H9 (cell line): ENCODE measurements around the gene DDI1. TPM values are rescaled to one million over a fixed set of nuclear protein-coding genes. Genes with fewer than 3 reads are reported as not detected.

ENCODE experiments used
- DNase-seq: peaks from one replicate; pipeline ENCODE4 v3.0.0-alpha.2; 2017
- H2AFZ ChIP-seq: one replicate; pipeline ENCODE4 v1.6.1; 2013; ENCODE audit warnings: mild to moderate bottlenecking, low read length, control low read depth, moderate library complexity
- H2AK5ac ChIP-seq: 2 replicates; pipeline ENCODE4 v1.6.1; 2013; ENCODE audit warnings: low read length, control low read depth, mixed read lengths; ENCODE audit not compliant: insufficient read length
- H2BK120ac ChIP-seq: one replicate; pipeline ENCODE4 v1.6.1; 2013; ENCODE audit warnings: low read depth, mild to moderate bottlenecking, low read length, control low read depth, inconsistent platforms; ENCODE audit not compliant: poor library complexity, severe bottlenecking
- H2BK12ac ChIP-seq: 2 replicates; pipeline ENCODE4 v1.6.1; 2013; ENCODE audit warnings: low read length, control low read depth, mixed read lengths, low read depth; ENCODE audit not compliant: insufficient read length
- H2BK15ac ChIP-seq: 2 replicates; pipeline ENCODE4 v1.6.1; 2013; ENCODE audit warnings: low read depth, low read length, control low read depth
- H2BK20ac ChIP-seq: one replicate; pipeline ENCODE4 v1.6.1; 2013; ENCODE audit warnings: low read depth, mild to moderate bottlenecking, low read length, control low read depth, inconsistent platforms; ENCODE audit not compliant: poor library complexity, severe bottlenecking
- H2BK5ac ChIP-seq: 2 replicates; pipeline ENCODE4 v1.6.1; 2013; ENCODE audit warnings: low read length, control low read depth, mixed read lengths; ENCODE audit not compliant: insufficient read length
- H3K14ac ChIP-seq: 2 replicates; pipeline ENCODE4 v1.6.1; 2013; ENCODE audit warnings: low read length, control low read depth; ENCODE audit not compliant: insufficient read depth
- H3K18ac ChIP-seq: 2 replicates; pipeline ENCODE4 v1.6.1; 2013; ENCODE audit warnings: low read depth, mild to moderate bottlenecking, mixed read lengths, low read length, control low read depth; ENCODE audit not compliant: insufficient read length
- H3K23ac ChIP-seq: 2 replicates; pipeline ENCODE4 v1.6.1; 2013; ENCODE audit warnings: low read length, control low read depth, mixed read lengths, low read depth; ENCODE audit not compliant: insufficient read length
- H3K23me2 ChIP-seq: 2 replicates; pipeline ENCODE4 v1.6.1; 2013; ENCODE audit warnings: low read depth, mild to moderate bottlenecking, mixed read lengths, low read length, control low read depth; ENCODE audit not compliant: insufficient read length, poor library complexity, severe bottlenecking
- H3K27ac ChIP-seq: 2 replicates; pipeline ENCODE4 v1.5.1; 2013; ENCODE audit warnings: low read length, control low read depth, mixed read lengths, low read depth; ENCODE audit not compliant: insufficient read length
- H3K27me3 ChIP-seq: 2 replicates; pipeline ENCODE4 v1.6.1; 2013; ENCODE audit warnings: low read length, control low read depth, inconsistent platforms; ENCODE audit not compliant: insufficient read depth
- H3K4ac ChIP-seq: 2 replicates; pipeline ENCODE4 v1.6.1; 2013; ENCODE audit warnings: low read depth, mild to moderate bottlenecking, control low read depth, inconsistent platforms, low read length, moderate library complexity
- H3K4me1 ChIP-seq: 2 replicates; pipeline ENCODE4 v1.6.1; 2013; ENCODE audit warnings: low read length, control low read depth, inconsistent platforms; ENCODE audit not compliant: insufficient read depth
- H3K4me2 ChIP-seq: 2 replicates; pipeline ENCODE4 v1.6.1; 2013; ENCODE audit warnings: low read length, control low read depth, mixed read lengths; ENCODE audit not compliant: insufficient read length, insufficient read depth
- H3K56ac ChIP-seq: 2 replicates; pipeline ENCODE4 v1.6.1; 2013; ENCODE audit warnings: low read depth, mild to moderate bottlenecking, mixed read lengths, low read length, control low read depth; ENCODE audit not compliant: insufficient read length
- H3K79me1 ChIP-seq: 2 replicates; pipeline ENCODE4 v1.6.1; 2013; ENCODE audit warnings: low read depth, mild to moderate bottlenecking, moderate library complexity, low read length, control low read depth, inconsistent platforms; ENCODE audit not compliant: insufficient read depth, poor library complexity, severe bottlenecking
- H3K79me2 ChIP-seq: 2 replicates; pipeline ENCODE4 v1.6.1; 2013; ENCODE audit warnings: low read length, control low read depth, inconsistent platforms; ENCODE audit not compliant: insufficient read depth
- H3K9ac ChIP-seq: 2 replicates; pipeline ENCODE4 v1.6.1; 2013; ENCODE audit warnings: low read length, control low read depth, mixed read lengths; ENCODE audit not compliant: insufficient read length; ENCODE audit errors: extremely low read depth
- H3K9me3 ChIP-seq: one replicate; pipeline ENCODE4 v1.6.1; 2013; ENCODE audit warnings: low read depth, low read length, inconsistent platforms; ENCODE audit not compliant: control insufficient read depth
- H3T11ph ChIP-seq: one replicate; pipeline ENCODE4 v1.6.1; 2013; ENCODE audit warnings: mild to moderate bottlenecking, low read length, control low read depth, inconsistent platforms
- H4K20me1 ChIP-seq: one replicate; pipeline ENCODE4 v1.6.1; 2013; ENCODE audit not compliant: control insufficient read depth, insufficient read length, insufficient read depth
- H4K5ac ChIP-seq: 2 replicates; pipeline ENCODE4 v1.6.1; 2013; ENCODE audit warnings: low read depth, mild to moderate bottlenecking, mixed read lengths, low read length, control low read depth; ENCODE audit not compliant: insufficient read length
- H4K8ac ChIP-seq: replicated peaks from 2 replicates; pipeline ENCODE4 v1.6.1; 2013; ENCODE audit warnings: low read length, control low read depth, mixed read lengths, low read depth; ENCODE audit not compliant: insufficient read length
- H4K91ac ChIP-seq: 2 replicates; pipeline ENCODE4 v1.6.1; 2013; ENCODE audit warnings: low read depth, mild to moderate bottlenecking, moderate library complexity, mixed read lengths, low read length, control low read depth; ENCODE audit not compliant: insufficient read length
- H3K27ac Mint-ChIP-seq, 3 experiments: 2 replicates in 2 of 3; 3 replicates in 1 of 3; pipeline ENCODE4 v1.8.0; 2020 to 2021; ENCODE audit warnings: mixed read lengths in 3 of 3, mild to moderate bottlenecking in 1 of 3, moderate library complexity in 1 of 3
- H3K27me3 Mint-ChIP-seq: 2 replicates; pipeline ENCODE4 v1.8.0; 2021; ENCODE audit warnings: low read depth, mild to moderate bottlenecking, moderate library complexity, mixed read lengths
- H3K36me3 Mint-ChIP-seq, 3 experiments: 2 replicates in 2 of 3; 3 replicates in 1 of 3; pipeline ENCODE4 v1.8.0; 2020 to 2021; ENCODE audit warnings: low read depth in 3 of 3, mixed read lengths in 3 of 3; ENCODE audit not compliant: insufficient read depth in 1 of 3
- H3K4me1 Mint-ChIP-seq, 2 experiments: 2 replicates each; pipeline ENCODE4 v1.8.0; 2020; ENCODE audit warnings: mixed read lengths in 2 of 2
- H3K4me3 Mint-ChIP-seq, 2 experiments: 2 replicates in 1 of 2; 3 replicates in 1 of 2; pipeline ENCODE4 v1.8.0; 2020 to 2021; ENCODE audit warnings: mild to moderate bottlenecking in 2 of 2, mixed read lengths in 2 of 2, moderate library complexity in 1 of 2
- H3K9me3 Mint-ChIP-seq, 2 experiments: 2 replicates in 1 of 2; 3 replicates in 1 of 2; pipeline ENCODE4 v1.8.0; 2020; ENCODE audit warnings: mild to moderate bottlenecking in 2 of 2, mixed read lengths in 2 of 2, moderate library complexity in 1 of 2
- WGBS: extraction: QIAGEN DNeasy Blood & Tissue Kit; methylation state at CpG from one replicate; pipeline ENCODE4 v1.1.7; 2013; ENCODE audit warnings: missing lambda C conversion rate, low lambda C conversion rate, mixed read lengths; ENCODE audit not compliant: insufficient read length; ENCODE audit errors: extremely low coverage; 5-methylcytosine and 5-hydroxymethylcytosine counted together
- total RNA-seq: library from RNA; stranded (reverse); gene quantifications from 2 replicates; pipeline ENCODE4 v1.2.1, GENCODE V29; 2021
- TF ChIP-seq, protein P1 (sequence below): fragments of 200-600 bp; sonication (generic); conservative IDR thresholded peaks from 3 replicates; pipeline ENCODE4 v1.8.0; 2021; ENCODE audit warnings: antibody characterized with exemption, mild to moderate bottlenecking

Gene DDI1
- total RNA-seq, 1 experiment from 2014 or later, result not detected

DNA sequence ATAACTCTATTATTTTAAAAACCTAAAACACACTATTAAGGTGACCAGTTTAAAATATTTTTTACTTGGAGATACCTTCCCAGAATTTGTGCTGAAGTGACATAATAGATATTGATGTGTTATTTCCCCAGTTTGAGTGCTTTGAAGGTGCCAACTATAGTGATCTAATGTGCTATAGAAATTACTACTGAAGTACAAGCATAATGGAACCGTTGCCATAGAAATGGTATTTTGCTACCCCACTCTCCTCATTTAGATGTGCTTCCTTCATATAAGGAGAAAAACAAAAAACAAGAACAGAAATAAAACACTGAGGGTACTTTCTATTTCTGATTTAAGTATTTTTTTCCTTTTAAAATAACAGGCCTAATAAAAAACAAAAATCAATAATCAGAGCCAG is 19.2 kb downstream of the DDI1 start:
- TF ChIP-seq, protein P1, sequence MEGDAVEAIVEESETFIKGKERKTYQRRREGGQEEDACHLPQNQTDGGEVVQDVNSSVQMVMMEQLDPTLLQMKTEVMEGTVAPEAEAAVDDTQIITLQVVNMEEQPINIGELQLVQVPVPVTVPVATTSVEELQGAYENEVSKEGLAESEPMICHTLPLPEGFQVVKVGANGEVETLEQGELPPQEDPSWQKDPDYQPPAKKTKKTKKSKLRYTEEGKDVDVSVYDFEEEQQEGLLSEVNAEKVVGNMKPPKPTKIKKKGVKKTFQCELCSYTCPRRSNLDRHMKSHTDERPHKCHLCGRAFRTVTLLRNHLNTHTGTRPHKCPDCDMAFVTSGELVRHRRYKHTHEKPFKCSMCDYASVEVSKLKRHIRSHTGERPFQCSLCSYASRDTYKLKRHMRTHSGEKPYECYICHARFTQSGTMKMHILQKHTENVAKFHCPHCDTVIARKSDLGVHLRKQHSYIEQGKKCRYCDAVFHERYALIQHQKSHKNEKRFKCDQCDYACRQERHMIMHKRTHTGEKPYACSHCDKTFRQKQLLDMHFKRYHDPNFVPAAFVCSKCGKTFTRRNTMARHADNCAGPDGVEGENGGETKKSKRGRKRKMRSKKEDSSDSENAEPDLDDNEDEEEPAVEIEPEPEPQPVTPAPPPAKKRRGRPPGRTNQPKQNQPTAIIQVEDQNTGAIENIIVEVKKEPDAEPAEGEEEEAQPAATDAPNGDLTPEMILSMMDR, result no peak

More for the DNA sequence above, 19.2 kb downstream of the DDI1 start:
- H4K5ac ChIP-seq, result no peak overlapping the region
- H3K23me2 ChIP-seq, result no peaks in the 10 kb centered on the region
- H2BK15ac ChIP-seq, result no peak overlapping the region
- no peak overlapping the region for H3K4me3 Mint-ChIP-seq
- no peak overlapping the region for H3K4me2 ChIP-seq
- WGBS, result no CpG with 5 or more reads among the region's 1 CpG
- no peak overlapping the region for H3T11ph ChIP-seq
- H2BK20ac ChIP-seq, result no peak overlapping the region
- no peak overlapping the region for H3K9ac ChIP-seq
- H2AK5ac ChIP-seq, result no peak overlapping the region
- H2AFZ ChIP-seq, result no peak overlapping the region
- peaks cover 19 to 22% of the 10 kb centered on the region in 2 experiments for H3K4me1 Mint-ChIP-seq
- no peak for DNase-seq
- no peak overlapping the region for H4K91ac ChIP-seq
- no peaks in the 10 kb centered on the region for H3K27me3 Mint-ChIP-seq
- H3K18ac ChIP-seq, result no peak overlapping the region
- H3K14ac ChIP-seq, result no peak overlapping the region
- no peak overlapping the region for H3K56ac ChIP-seq
- H4K20me1 ChIP-seq, result no peaks in the 10 kb centered on the region
- no peak overlapping the region for H2BK5ac ChIP-seq
- no peaks in the 10 kb centered on the region for H3K79me1 ChIP-seq
- H3K9me3 Mint-ChIP-seq, result no peaks in the 10 kb centered on the region
- no peaks in the 10 kb centered on the region for H3K36me3 Mint-ChIP-seq
- no peak overlapping the region for H2BK120ac ChIP-seq
- no peaks in the 10 kb centered on the region for H3K79me2 ChIP-seq
- H3K27ac ChIP-seq, result no peak overlapping the region
- no peaks in the 10 kb centered on the region for H3K9me3 ChIP-seq
- no peak overlapping the region for H3K23ac ChIP-seq
- no peak overlapping the region for H3K27ac Mint-ChIP-seq
- no peak overlapping the region for H4K8ac ChIP-seq
- H2BK12ac ChIP-seq, result no peak overlapping the region
- H3K27me3 ChIP-seq, result no peaks in the 10 kb centered on the region
- 0 out of 2 replicates have a peak, but pooled peaks cover 3% of the 10 kb centered on the region for H3K4me1 ChIP-seq
- no peak overlapping the region for H3K4ac ChIP-seq
